Measurements from ENCODE around the gene MAST2.

The MAST2 gene

GRCh38 chr1:45772971-45773370, 30.4 kb upstream of the MAST2 start:
- DNase-seq (ENCODE audit: low read depth) = no peak
- no peak overlapping the region for H3K4me3 ChIP-seq (ENCODE audit: control insufficient read depth, low read depth, low read length)
- TF ChIP-seq CTCF (IDR thresholded peaks at IDR 0.05; ENCODE audit: control insufficient read depth, insufficient read depth, low read depth, low read length, missing control alignments) = no peak

GRCh38 chr1:45775794-45776193, 27.6 kb upstream of the MAST2 start:
- no peak overlapping the region for H3K4me3 ChIP-seq (ENCODE audit: control insufficient read depth, low read depth, low read length)
- no peak for DNase-seq (ENCODE audit: low read depth)
- no peak for TF ChIP-seq CTCF (IDR thresholded peaks at IDR 0.05; ENCODE audit: control insufficient read depth, insufficient read depth, low read depth, low read length, missing control alignments)

GRCh38 chr1:45785583-45785982, 17.8 kb upstream of the MAST2 start:
- TF ChIP-seq CTCF (IDR thresholded peaks at IDR 0.05; ENCODE audit: control insufficient read depth, insufficient read depth, low read depth, low read length, missing control alignments) = no peak
- no peak for DNase-seq (ENCODE audit: low read depth)
- no peak overlapping the region for H3K4me3 ChIP-seq (ENCODE audit: control insufficient read depth, low read depth, low read length)

GRCh38 chr1:45787905-45788304, 15.5 kb upstream of the MAST2 start:
- TF ChIP-seq CTCF (IDR thresholded peaks at IDR 0.05; ENCODE audit: control insufficient read depth, insufficient read depth, low read depth, low read length, missing control alignments) = no peak
- no peak overlapping the region for H3K4me3 ChIP-seq (ENCODE audit: control insufficient read depth, low read depth, low read length)
- DNase-seq (ENCODE audit: low read depth) = no peak

- TF ChIP-seq CTCF (IDR thresholded peaks at IDR 0.05; ENCODE audit: control insufficient read depth, insufficient read depth, low read depth, low read length, missing control alignments) = no peak
- no peak for DNase-seq (ENCODE audit: low read depth)
- H3K4me3 ChIP-seq (ENCODE audit: control insufficient read depth, low read depth, low read length) = no peak overlapping the region
These were observed 13.8 kb upstream of the MAST2 start for GRCh38 chr1:45789601-45790000.

- no peak overlapping the region for H3K4me3 ChIP-seq (ENCODE audit: control insufficient read depth, low read depth, low read length)
- DNase-seq (ENCODE audit: low read depth) = no peak
- TF ChIP-seq CTCF (IDR thresholded peaks at IDR 0.05; ENCODE audit: control insufficient read depth, insufficient read depth, low read depth, low read length, missing control alignments) = no peak
These were observed 10.7 kb upstream of the MAST2 start for GRCh38 chr1:45792744-45793143.

Measured in AG09309 (cell line).